Eye (tissue), 1 donor: ENCODE measurements around the gene RAB39A.

ENCODE experiments used
- DNase-seq: peaks from one replicate; pipeline ENCODE4 v3.0.0-alpha.2; 2015

RAB39A gene

GRCh38 chr11:107962181-107962580 lies 33.9 kb downstream of the RAB39A start:
- DNase-seq: no peak

GRCh38 chr11:107963091-107963490 lies 34.8 kb downstream of the RAB39A start:
- DNase-seq: no peak

DNA sequence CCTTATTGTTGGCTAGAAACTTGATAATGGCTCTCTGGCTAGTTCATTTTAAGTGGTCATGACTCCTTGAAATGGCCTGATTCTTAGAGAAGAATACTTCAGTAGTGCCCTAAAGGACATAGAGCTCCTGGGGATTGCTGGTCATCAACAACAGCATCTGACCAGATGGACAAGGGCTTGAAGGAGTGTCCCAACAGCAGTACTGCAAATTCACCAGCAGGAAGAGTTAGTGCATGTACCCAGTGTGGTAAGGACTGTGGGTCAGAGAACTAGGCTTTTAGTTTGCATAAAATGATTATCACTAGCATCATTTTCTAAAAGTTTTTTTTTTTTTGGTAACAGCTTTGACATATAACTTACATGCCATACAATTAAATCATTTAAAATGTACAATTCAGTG lies 41.0 kb downstream of the RAB39A start:
- no peak for DNase-seq

DNA sequence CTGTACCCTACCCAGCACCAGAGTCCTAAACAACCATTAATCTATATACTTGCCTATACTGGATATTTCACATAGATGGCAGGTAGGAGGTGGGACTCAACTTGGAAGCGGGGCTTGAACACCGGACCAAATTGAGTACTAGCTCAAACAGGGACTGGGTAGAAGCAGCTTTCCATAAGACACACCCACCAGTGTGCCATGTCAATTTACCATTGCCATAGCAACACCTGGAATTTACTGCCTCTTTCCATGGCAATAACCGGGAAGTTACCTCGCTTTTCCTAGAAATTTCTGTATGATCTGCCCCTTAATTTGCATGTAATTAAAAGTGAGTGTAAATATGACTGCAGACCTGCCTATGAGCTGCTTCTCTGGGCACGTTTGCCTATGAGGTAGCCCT lies 41.8 kb downstream of the RAB39A start:
- no peak for DNase-seq

DNA sequence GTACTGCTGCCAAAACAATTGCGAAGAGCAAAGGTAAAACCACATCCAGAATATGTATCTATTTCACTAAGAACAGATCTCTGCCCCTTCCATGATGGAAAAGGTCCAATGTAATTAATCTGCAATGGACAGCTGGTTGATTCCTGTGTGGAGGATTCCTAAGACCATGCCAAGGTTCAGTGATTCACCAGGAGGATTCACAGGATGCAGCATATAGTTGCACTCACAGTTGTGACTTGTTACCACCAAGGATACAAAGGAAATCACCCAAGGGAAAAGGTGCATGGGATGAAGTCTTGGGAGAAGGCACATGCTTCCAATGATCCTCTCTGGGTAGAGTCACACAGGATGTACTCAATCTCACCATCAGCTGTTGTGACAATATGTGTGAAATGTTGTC lies 45.4 kb downstream of the RAB39A start:
- no peak for DNase-seq

DNA sequence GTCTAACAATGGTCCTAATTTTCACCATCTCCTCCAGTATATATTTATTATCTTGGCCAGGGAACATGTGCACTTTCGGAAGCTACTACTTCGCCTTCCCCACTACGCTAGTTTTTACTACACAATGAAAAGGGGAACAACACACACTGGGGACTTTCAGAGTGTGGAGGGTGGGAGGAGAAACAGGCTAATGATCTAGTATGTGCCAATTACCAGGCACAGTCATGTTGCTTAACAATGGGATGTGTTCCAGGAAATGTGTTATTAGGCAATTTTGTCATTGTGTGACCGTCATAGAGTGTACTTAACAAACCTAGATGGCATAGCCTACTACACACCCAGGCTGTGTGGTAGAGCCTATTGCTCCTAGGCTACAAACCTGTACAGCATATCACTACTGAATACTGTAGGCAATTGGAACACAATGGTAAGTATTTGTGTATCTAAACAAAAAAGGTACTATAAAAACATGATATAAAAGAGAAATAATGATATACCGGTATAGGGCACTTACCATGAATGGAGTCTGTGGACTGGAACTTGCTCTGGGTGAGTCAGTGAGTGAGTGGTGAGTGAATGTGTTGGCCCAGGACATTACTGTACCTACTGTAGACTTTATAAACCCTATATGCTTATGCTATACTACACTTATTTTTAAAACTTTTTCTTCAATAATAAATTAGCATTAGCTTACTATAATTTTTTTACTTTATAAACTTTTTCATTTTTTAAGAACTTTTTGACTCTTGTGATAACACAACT lies 60.3 kb downstream of the RAB39A start:
- no peak for DNase-seq

GRCh38 chr11:107991868-107992414 lies 63.7 kb downstream of the RAB39A start:
- DNase-seq: no peak

DNA sequence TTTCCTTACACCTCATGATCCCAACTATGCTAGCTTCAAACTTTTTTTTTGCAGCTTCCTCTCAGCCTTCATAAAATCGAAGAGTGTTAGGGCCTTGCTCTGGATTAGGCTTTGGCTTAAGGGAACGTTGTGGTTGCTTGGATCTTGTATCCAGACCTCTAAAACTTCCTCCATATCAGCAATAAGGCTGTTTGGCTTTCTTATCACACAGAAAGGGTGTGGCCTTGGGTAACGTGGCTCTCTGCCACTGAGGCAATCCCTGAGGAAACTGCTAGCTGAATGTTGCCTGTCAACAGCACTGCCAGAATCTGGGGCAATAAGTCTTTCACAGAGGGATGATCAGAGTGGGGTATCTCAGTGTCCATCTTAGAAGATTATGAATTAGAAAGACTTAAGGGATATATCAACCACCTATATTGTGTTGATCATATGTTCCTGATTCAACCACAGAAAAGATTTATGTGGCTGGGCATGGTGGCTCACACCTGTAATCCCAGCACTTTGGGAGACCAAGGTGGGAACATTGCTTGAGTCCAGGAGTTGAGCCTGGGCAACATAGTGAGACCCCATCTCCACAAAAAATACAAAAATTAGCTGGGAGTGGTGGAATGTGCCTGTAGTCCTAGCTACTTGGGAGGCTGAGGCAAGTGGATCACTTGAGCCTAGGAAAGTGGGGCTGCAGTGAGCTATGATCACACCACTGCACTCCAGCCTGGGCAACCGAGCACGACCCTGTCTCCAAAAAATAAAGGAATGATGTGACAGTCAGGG lies 67.9 kb downstream of the RAB39A start:
- DNase-seq: no peak

- DNase-seq: no peak
Measured at GRCh38 chr11:107998761-107999160, 70.5 kb downstream of the RAB39A start.

- peak; percentile 5 for DNase-seq
Measured at GRCh38 chr11:107999759-108000455, 71.7 kb downstream of the RAB39A start.

DNA sequence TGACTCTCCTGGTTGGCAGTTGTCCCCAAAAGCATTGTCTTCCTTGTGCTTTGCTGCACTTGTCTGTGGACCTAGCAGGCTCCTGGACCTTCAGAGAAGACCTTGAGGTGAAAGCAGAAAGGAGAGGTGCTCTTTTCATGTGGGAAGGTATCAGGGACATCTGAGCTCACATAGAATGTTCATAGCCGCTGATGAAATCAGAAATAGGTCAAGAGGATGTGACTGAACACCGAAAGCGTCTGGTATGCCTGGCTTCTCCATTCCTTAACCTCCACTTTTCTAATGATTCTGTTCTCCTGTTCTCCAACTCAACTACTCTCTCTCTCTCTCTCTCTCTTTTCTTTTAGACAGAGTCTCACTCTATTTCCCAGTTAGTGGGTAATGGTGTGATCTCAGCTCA lies 74.2 kb downstream of the RAB39A start:
- DNase-seq: no peak

GRCh38 chr11:108003623-108004022 lies 75.4 kb downstream of the RAB39A start:
- no peak for DNase-seq

GRCh38 chr11:108007819-108008218 lies 79.6 kb downstream of the RAB39A start:
- no peak for DNase-seq

DNA sequence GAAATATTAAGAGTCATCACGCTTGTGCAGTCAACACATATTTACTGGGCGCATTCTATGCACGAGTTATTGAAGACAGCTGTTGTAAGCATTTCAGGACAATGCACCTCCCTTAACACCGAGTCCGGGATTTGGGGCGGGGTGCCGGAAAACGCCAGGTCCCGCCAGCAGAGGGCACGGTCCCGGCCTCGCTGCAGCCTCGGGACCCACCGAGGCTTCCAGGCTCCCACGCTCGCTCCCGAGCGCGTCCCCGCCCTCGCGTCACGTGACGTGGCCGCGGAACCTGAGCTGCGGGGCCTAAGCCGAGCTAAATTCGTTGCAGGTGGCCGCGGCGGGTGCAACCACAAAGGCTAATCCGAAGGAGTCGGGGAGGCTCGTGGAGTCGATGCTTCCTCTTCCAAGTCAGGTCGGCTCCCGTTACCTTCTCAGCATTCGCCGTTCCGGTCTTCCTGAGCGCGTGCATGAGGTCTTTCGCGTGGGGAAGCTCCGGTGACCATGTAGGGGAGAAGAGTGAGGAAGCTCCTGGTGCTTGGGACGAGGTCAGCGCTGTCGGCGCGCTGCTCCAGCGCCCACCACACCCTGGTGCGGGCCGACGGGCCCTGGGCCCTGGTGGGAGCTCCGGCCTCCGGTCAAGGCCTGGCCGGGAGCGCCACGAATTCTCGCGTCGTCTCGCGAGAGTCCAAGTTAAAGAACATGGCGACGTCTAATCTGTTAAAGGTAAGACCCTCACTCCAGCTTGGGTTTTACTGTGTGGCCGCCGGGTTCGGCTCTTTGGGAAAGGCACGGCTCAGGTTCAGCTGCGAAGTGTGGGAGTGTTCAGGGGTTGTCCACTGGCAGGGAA lies 80.6 kb downstream of the RAB39A start, which contains the start of gene CUL5:
Gene CUL5, plus strand, starts transcription at position 243 of the 841 bp plus-strand sequence. Its CDS starts 451 bp downstream, at position 694.
- peak; percentile 97 for DNase-seq

DNA sequence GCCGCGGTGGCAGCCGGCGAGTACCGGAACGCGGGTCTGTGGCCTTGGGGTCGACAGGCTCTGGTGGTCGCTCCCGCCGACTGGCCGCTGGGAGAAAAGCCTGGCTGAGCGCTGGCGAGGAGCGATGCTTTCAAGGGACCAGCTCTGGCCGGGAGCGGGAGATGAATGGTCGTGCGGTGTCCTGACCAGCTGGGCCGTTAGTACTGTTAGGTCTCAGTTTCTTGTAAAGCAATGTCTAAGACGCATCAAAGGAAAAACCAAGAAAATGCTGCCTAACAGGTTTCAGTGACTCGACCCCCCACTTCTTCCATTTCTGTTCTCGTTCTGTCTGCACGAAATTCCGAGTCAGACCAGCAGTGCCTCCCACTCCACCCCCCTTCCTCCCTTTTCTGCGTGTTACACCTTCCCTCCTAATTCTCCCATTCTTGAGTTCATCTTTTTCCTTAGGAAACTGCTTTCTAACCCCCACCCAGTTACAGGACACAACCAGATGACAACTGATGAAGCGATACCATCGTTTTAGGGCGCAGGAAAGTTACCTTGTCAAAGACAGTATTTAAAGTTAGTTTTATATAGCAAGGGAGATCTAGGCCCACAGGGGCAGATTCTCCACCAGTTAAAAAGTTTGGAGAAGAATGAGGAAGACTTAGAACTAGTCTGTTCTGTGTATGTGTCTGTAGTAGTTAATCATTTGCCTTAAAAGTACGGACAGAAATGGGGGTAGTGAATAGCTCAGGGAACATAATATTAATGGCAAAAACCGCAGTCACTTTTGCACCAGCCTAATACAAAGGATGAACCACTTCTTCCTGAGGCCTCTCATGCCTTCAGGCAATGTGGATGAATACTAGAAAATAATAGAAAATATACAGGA lies 81.5 kb downstream of the RAB39A start:
- no peak for DNase-seq

GRCh38 chr11:108012139-108012725 lies 84.0 kb downstream of the RAB39A start:
- DNase-seq: no peak
